ENCODE data around the gene HMCN1.

DNA sequence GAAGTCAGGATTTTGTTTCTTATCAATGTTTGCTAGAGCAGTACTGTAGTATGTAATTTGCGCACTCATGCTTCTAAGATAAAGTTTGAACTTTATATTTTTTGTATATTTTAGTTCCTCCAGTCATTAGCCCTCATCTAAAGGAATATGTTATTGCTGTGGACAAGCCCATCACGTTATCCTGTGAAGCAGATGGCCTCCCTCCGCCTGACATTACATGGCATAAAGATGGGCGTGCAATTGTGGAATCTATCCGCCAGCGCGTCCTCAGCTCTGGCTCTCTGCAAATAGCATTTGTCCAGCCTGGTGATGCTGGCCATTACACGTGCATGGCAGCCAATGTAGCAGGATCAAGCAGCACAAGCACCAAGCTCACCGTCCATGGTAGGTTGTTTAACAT is 388.6 kb downstream of the HMCN1 start:
- TF ChIP-seq CTCF (conservative IDR thresholded peaks at IDR 0.05 in 1 of 2, IDR thresholded peaks at IDR 0.05 in 1 of 2; ENCODE audit: low read depth in 1 of 2, low read length in 2 of 2) (no peak), EZH2 (IDR thresholded peaks at IDR 0.05; ENCODE audit: low read length, missing control alignments) (no peak)
